KMS-11 (cell line): ENCODE data around the gene TBC1D14.

ENCODE experiments used
- H2AFZ ChIP-seq: fragments of 200-600 bp; sonication (generic); 2 replicates; pipeline ENCODE4 v1.6.1; 2016; ENCODE audit warnings: antibody characterized with exemption, mixed run types, low read depth
- H3K27ac ChIP-seq: fragments of 200-600 bp; sonication (generic); 2 replicates; pipeline ENCODE4 v1.6.1; 2016; ENCODE audit warnings: mild to moderate bottlenecking, mixed run types
- H3K27me3 ChIP-seq: fragments of 200-600 bp; sonication (generic); 2 replicates; pipeline ENCODE4 v1.6.1; 2017; ENCODE audit warnings: mild to moderate bottlenecking, low read depth, mixed run types, moderate library complexity; ENCODE audit not compliant: insufficient read depth
- H3K36me3 ChIP-seq: fragments of 200-600 bp; sonication (generic); 2 replicates; pipeline ENCODE4 v1.6.1; 2017; ENCODE audit warnings: mild to moderate bottlenecking, mixed run types; ENCODE audit not compliant: insufficient read depth
- H3K4me1 ChIP-seq: fragments of 200-600 bp; sonication (generic); 2 replicates; pipeline ENCODE4 v1.6.1; 2016; ENCODE audit warnings: mild to moderate bottlenecking, low read depth, mixed run types; ENCODE audit not compliant: poor library complexity, severe bottlenecking
- H3K4me2 ChIP-seq: fragments of 200-600 bp; sonication (generic); 2 replicates; pipeline ENCODE4 v1.7.0; 2016; ENCODE audit warnings: mild to moderate bottlenecking, mixed run types
- H3K4me3 ChIP-seq: fragments of 200-600 bp; sonication (generic); IDR thresholded peaks from 2 replicates; pipeline ENCODE4 v1.6.1; 2017; ENCODE audit warnings: low read depth, low read length, mixed read lengths; ENCODE audit not compliant: insufficient read depth
- H3K79me2 ChIP-seq: fragments of 200-600 bp; sonication (generic); 2 replicates; pipeline ENCODE4 v1.6.1; 2016; ENCODE audit warnings: low read depth, mixed run types; ENCODE audit not compliant: insufficient read depth
- H3K9ac ChIP-seq: fragments of 200-600 bp; sonication (generic); 2 replicates; pipeline ENCODE4 v1.6.1; 2016; ENCODE audit warnings: mild to moderate bottlenecking, mixed run types
- H4K20me1 ChIP-seq: fragments of 200-600 bp; sonication (generic); 2 replicates; pipeline ENCODE4 v1.6.1; 2016; ENCODE audit warnings: mild to moderate bottlenecking, mixed run types; ENCODE audit not compliant: insufficient read depth
- CTCF ChIP-seq: fragments of 200-600 bp; sonication (generic); conservative IDR thresholded peaks from 2 replicates; pipeline ENCODE4 v1.6.1; 2017; ENCODE audit warnings: low read depth, mild to moderate bottlenecking, antibody characterized with exemption, low read length, moderate library complexity, mixed read lengths

TBC1D14 gene

GRCh38 chr4:7052313-7052712 lies 142.7 kb downstream of the TBC1D14 start:
- no peak overlapping the region for H2AFZ ChIP-seq
- TF ChIP-seq CTCF, result no peak
- H3K4me3 ChIP-seq, result no peak overlapping the region
- no peaks in the 10 kb centered on the region; the same call in 1 of the 2 replicates for H3K36me3 ChIP-seq
- peaks cover 4% of the 10 kb centered on the region for H3K4me1 ChIP-seq
- peaks cover 1% of the 10 kb centered on the region; the same call in 1 of the 2 replicates for H3K79me2 ChIP-seq
- no peak overlapping the region for H3K9ac ChIP-seq
- no peak overlapping the region for H3K4me2 ChIP-seq
- no peaks in the 10 kb centered on the region for H4K20me1 ChIP-seq
- no peak overlapping the region for H3K27ac ChIP-seq
- no peaks in the 10 kb centered on the region for H3K27me3 ChIP-seq

- Histone ChIP-seq H3K79me2 (no peaks in the 10 kb centered on the region), H3K9ac (no peak overlapping the region), H2AFZ (no peak overlapping the region), H3K4me2 (no peak overlapping the region), H3K4me1 (peaks cover 9% of the 10 kb centered on the region), H4K20me1 (no peaks in the 10 kb centered on the region), H3K4me3 (no peak overlapping the region), H3K36me3 (no peaks in the 10 kb centered on the region; the same call in 1 of the 2 replicates), H3K27ac (no peak overlapping the region), H3K27me3 (no peaks in the 10 kb centered on the region)
- TF ChIP-seq CTCF, result no peak
These were observed 143.5 kb downstream of the TBC1D14 start for GRCh38 chr4:7052923-7053715.

GRCh38 chr4:7054106-7054880 lies 144.7 kb downstream of the TBC1D14 start:
- no peaks in the 10 kb centered on the region for H3K27me3 ChIP-seq
- H4K20me1 ChIP-seq, result no peaks in the 10 kb centered on the region
- H2AFZ ChIP-seq, result no peak overlapping the region
- no peaks in the 10 kb centered on the region for H3K79me2 ChIP-seq
- H3K9ac ChIP-seq, result no peak overlapping the region
- peaks cover 20% of the 10 kb centered on the region for H3K4me1 ChIP-seq
- no peak overlapping the region for H3K27ac ChIP-seq
- no peaks in the 10 kb centered on the region; the same call in 1 of the 2 replicates for H3K36me3 ChIP-seq
- H3K4me2 ChIP-seq, result no peak overlapping the region
- H3K4me3 ChIP-seq, result no peak overlapping the region
- no peak for TF ChIP-seq CTCF

GRCh38 chr4:7055111-7055989 lies 145.7 kb downstream of the TBC1D14 start:
- no peaks in the 10 kb centered on the region; the same call in 1 of the 2 replicates for H3K36me3 ChIP-seq
- H3K9ac ChIP-seq, result no peak overlapping the region
- H3K4me2 ChIP-seq, result no peak overlapping the region
- no peaks in the 10 kb centered on the region for H4K20me1 ChIP-seq
- H3K27me3 ChIP-seq, result no peaks in the 10 kb centered on the region
- peaks cover 28% of the 10 kb centered on the region for H3K4me1 ChIP-seq
- H2AFZ ChIP-seq, result no peak overlapping the region
- no peak overlapping the region for H3K4me3 ChIP-seq
- H3K79me2 ChIP-seq, result no peaks in the 10 kb centered on the region
- TF ChIP-seq CTCF, result no peak
- no peak overlapping the region for H3K27ac ChIP-seq
